Lung microvascular endothelial cell (primary cell): ENCODE results near the gene STAB1. TPM values are rescaled to one million over a fixed set of nuclear protein-coding genes. Genes with fewer than 3 reads are reported as not detected.
"Not testable (repeated sequence)": the region's sequence is repeated elsewhere in the genome, so short reads cannot be mapped to it uniquely, and the experiment has no call there.

Source experiments
- DNase-seq, 2 donors: peaks; one replicate each; pipeline versions ENCODE4 v3.0.0 to v3.0.0-alpha.2; 2010; ENCODE audit warnings: low read depth in 2 of 2
- total RNA-seq: library from RNA; depleted of rRNA; stranded (reverse); fragments of >200 nt; gene quantifications from 2 replicates; pipeline ENCODE4 v1.2.1, GENCODE V29; 2014

STAB1 gene
- total RNA-seq, 1 donor from 2014 or later: 224 TPM

DNA sequence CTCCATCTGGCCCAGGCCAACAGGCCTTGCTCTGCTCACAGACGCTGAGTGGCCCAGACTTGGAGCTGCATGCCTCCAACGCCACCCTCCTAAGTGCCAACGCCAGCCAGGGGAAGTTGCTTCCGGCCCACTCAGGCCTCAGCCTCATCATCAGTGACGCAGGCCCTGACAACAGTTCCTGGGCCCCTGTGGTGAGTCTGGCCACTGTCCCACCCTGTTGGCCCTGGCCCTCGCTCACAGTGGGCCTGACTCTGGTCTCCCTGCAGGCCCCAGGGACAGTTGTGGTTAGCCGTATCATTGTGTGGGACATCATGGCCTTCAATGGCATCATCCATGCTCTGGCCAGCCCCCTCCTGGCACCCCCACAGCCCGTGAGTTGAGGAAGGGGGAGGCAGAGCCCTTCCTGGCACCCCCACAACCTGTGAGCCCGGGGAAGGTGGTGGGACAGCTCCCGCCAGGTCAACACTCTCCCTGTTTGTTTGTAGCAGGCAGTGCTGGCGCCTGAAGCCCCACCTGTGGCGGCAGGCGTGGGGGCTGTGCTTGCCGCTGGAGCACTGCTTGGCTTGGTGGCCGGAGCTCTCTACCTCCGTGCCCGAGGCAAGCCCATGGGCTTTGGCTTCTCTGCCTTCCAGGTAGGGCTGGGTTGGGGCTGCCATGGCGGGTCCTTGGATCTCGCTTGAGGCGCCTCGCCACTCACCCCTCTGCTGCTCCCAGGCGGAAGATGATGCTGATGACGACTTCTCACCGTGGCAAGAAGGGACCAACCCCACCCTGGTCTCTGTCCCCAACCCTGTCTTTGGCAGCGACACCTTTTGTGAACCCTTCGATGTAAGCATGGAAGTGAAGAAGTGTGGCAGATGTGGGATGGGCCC is 28.5 kb downstream of the STAB1 start:
- no peak for DNase-seq

DNA sequence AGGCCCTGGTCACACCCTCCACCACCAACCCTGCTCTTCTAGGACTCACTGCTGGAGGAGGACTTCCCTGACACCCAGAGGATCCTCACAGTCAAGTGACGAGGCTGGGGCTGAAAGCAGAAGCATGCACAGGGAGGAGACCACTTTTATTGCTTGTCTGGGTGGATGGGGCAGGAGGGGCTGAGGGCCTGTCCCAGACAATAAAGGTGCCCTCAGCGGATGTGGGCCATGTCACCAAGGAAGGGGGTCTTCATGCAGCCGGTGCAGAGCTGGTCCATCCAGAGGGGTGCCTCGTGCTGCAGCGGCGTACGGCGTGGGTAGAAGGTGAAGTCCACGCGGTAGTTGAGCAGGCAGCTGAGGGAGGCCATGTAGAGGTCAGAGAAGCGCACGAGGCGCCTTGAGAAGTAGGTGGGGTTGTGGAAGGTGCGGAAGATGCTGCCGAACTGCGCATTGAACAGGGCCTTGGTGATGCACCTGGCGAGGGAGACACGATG is 29.2 kb downstream of the STAB1 start:
- no peak for DNase-seq

DNA sequence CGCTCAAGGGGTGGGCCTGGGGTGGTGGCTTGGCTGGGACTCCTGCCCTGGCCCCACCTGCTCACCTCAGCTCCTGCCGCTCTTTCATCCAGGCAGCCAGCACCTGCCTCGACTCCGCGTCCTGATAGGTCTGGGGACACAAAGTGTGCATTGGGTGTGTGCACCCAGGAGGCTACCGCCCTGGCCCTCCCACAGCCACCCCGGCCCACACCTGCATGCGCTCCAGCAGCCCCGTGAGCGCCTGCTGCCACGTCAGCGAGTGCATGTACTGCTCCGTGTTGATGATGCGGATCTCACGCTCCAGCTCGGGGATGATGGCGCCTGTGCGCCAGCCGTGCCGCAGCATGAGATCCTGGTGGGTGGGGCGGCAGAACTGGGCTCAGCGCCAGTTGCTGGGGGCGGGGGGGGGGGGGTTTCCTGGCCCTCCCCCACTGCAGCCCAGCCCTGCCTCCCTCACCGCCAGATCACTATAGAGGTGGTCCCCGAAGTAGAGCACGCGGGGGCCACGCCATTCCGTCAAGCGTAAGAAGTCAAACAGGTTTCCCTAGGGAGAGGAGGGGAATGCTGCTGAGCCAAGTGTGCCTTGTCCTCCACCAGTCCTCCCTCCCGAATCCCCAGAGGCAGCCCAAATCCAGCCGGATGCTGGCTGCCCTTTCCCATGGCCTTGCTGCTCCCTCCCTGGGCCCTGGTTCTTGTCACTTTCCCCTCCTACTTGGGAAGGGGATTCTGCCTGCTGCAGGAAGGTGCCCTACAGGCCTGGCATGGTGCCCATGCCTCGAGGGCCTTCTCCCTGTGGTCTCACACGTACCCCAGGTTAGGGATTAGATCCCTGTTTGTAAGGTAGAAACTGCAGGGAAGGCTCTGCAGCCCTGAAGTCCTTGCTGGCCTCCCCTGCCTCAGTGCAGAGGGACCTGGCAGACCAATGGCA is 29.9 kb downstream of the STAB1 start:
- DNase-seq: peak; percentile 66 to 79

DNA sequence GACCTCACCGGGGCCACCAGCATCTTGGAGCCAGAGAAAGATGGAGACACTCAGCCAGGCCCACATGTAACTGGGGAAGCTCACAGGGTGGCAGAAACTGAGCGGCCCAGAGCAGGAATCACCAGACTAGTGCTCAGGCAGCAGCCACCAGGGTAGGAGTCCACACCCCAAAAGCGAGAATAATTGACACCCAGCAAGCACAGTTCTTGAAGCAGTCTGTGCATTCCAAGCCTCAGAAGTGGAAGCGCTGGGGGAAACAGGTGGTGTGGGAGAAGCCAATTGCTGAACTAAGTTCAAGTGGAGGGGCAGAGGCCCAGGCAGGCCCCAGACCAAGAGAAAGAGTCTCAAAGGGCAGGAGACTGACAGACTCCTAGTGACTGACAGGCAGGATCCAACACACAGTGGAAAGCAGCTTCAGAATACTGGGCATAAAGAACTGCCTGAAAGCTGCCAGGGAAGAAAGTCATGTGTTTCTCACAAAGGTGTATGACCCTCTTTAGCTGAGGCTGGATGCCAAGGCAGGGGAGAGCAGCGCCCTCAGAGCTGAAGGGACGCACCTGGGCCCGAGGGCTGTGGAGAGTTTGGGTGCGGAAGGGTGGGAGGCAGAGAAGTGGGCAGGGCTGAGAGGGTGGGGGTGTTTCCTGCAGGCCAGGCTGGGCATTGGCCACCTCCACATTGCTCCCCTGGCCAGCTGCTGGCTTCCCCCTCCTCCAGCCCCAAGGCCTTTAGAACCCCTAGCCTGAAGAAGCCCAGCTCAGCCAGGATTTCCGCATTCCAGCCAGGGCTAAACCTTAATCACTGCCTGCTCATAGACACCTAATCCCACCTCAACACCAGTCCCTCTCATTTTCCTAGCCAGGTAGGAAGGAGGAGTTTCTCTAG is 30.8 kb downstream of the STAB1 start:
- no peak for DNase-seq

DNA sequence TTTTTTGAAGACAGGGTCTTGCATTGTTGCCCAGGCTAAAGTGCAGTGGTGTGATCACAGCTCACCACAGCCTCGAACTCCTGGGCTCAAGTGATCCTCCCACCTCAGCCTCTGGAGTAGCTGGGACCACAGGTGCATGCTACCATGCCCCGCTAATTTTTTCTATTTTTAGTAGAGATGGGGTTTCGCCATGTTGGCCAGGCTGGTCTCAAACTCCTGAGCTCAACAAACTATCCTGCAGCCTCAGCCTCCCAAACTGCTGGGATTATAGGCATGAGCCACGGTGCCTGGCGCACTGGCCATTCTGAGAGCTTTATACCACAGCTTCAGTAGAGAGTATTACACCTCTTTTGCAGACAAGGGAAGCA is 31.5 kb downstream of the STAB1 start:
- DNase-seq: not testable (repeated sequence)

DNA sequence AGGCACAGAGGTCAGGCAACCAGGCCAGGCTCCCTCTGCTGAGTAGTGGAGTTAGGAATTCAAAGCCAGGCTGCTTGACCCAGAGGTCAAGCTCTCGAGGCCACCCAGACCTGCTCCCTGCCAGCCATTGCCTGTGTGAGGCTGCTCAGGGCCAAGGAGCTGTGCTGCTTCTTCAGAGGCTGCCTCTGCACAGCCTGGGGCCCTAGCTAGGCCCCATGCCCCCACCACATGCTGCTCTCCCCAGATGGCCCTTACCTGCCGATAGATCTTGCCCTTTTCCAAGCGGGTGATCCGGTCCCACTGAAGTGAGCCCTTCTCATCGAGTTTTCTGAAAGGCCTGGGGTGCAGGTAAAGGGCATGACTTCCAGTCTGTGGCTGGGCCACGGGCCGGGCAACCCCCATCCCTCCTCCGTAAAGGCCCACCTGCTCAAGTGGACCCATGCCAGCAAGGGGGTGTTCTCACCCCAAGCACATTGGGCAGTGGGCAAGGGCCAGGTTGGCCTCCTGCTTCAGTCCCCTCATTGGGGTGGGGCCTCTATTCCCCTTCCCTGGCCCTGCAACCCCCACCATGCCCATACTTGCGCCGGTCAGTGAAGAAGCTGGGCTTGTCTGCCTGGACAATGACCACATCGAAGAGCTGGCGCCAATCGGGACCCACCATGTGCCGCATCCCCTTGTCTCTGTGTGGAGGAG is 32.0 kb downstream of the STAB1 start:
- no peak for DNase-seq

DNA sequence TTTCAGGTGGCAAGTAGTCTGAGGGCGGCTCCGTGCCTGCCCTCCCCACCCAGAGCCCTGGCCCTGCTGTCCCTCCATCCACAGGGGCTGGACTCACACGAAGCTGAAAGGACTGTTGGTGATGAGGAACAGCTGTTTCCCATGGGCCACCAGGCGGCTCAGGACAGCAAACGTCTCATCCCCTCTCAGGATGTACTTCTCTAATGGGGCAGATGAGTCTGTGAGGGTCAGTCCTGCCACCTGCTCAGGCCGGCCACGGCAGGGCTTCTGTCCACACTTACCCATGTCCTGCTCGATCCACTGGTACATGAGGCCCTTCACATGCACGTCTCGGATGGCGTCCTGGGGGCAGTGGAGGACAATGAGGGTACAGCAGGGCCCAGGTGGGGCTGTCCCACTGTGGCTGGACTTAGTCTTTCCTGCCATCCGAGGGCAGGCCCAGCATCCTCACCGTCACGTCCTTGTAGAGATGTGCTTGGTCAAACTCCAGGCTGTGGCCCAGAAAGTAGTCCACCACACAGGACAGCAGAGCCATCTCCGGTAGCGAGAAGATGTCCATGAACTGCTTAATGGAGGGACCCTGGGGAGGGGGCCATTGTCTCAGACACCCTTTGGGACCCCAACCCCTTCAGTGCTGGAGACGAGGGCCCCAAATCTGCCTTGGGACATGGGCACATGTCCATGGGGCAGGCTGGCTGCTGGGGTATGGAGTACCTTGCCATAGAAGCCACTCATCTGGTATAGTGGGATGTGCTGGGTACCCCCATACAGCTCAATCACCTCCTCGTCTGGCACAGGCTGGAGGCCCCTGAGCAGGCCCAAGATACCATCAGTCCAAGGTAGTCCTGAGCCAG is 32.8 kb downstream of the STAB1 start:
- no peak for DNase-seq

DNA sequence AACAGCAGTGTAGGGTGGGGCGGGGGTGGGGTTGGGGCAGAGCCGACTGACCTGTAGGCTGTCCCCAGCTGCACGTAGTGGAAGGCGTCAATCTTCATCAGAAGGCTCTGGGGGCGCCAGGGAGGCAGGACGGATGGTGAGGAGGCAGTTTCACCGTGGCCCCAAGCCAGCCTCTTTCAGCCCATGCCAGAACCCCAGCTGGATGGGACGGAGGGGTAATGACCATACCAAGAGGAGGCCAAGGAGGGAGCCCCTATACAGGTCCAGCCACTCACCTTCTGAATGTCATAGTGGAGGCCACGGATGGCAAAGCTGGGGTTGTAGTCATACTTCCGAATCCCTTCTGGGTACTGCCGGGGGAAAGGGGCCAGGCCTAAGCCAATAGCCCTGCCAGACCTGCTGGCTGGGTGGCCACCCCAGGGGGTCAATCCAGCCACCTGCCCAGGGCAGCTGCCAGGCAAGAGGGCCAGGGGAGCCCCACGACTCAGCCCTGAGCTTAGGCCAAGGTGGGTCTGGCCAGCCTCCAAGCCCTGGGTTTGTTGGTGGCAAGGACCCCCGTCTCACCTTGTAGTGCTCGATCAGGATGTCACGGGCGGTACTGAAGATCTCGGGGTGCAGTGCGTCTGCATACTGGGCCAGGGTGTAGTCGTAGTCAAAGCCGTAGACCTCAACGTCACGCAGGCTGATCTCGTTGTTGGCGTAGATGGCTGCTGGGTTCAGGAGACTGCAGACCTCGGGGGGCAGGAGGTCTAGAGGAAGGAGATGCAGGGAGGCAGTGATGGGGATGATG is 33.6 kb downstream of the STAB1 start:
- no peak for DNase-seq

- peak; percentile 65 to 67 for DNase-seq
These were observed 34.5 kb downstream of the STAB1 start for GRCh38 chr3:52529376-52530333.

DNA sequence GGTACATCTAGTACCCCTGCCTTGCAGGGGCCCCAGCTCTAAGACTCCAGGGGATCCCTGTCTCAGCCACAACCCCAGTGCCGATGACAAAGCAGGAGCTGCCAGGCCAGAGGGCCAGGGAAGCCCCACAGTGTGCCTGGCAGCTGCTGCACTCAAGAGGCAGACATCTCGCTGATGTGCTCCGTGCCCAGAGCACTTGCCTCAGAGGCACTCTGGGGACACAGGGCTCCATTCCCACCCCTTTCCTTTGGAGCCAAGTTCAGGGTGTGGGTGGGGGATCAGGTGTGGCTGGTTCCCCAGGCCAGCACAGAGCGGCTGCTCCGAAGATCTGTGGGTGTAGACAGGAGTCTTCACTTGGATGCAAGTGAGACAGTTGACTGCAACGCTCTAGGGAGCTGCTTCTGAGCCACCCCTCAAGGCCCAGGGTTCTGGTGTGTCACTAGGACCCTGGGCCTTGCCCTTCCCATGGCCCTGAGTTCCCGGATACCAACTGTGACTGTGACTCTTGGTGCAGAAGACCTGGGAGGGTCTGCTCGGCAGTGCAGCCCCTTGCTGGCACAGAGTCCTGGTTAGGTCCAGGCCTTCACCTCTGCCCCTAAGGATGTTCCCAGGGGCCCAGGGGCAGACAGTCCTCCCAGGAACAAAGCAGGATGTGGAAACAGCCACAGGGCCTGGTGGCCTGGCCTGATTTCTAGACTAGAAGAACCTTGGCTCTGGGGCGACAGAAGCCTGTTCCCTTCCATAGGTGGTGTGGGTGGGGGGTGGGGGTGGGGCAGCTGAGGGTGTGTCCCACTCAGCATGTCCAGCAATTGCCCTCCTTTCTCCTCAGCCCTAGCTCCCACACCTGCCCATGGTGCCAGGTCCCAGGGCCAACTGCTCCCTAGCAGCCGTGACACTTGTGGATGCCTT is 36.0 kb downstream of the STAB1 start:
- DNase-seq: no peak

DNA sequence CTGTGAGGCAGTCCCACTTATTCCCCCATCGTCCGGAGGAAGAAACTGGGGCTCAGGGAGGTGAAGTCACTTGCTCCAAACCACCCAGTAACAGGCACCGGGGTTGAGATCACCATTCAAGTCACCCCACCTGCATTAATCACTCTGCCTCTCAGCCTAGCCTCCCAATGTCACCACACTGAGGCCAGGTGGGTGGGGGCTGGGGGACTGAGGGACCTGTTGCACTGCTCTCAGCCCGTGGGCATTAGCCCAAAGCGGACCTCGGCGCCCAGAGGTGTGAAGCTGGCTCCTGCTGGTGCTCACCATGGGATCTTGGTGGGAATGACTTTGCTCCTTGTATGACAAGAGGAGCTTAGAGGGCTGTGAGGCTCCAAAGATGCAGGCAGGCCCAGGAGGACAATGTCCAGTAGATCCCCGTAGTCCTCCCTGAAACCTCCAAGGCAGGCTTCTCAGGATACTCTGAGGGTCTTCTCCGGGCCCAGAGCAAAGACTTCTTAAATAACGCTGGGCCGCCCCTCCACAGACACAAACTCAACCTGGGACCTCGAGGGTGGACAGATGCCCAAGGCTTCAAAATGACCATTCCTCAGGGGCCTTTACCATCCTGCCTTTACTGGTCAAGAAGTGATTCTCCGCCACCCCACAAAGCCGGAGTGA is 36.9 kb downstream of the STAB1 start:
- no peak for DNase-seq

GRCh38 chr3:52532517-52532837 is 37.3 kb downstream of the STAB1 start:
- DNase-seq: peak; percentile 61 to 89

- peak; percentile 34 to 35 for DNase-seq
These were observed 37.9 kb downstream of the STAB1 start for GRCh38 chr3:52532838-52533622.

GRCh38 chr3:52533623-52534280 is 38.6 kb downstream of the STAB1 start, which contains the start of gene NT5DC2:
NT5DC2 (minus strand) TSS chr3:52533857; CDS start chr3:52533737, 120 bp downstream.
- DNase-seq: peak; percentile 70 to 80
